GM10266 (cell line): ENCODE data around the gene WDR37.
"Not testable (repeated sequence)": the region's sequence is repeated elsewhere in the genome, so short reads cannot be mapped to it uniquely, and the experiment has no call there.

Source experiments
- DNase-seq: peaks from one replicate; pipeline ENCODE4 v3.0.0; 2012; ENCODE audit errors: extremely low spot score
- CTCF ChIP-seq: IDR thresholded peaks from 2 replicates; pipeline ENCODE4 v1.5.1; 2012; ENCODE audit warnings: mild to moderate bottlenecking, low read depth; ENCODE audit not compliant: control insufficient read depth, insufficient read depth; ENCODE audit errors: missing control alignments

WDR37 gene

GRCh38 chr10:1058017-1058416 is 1.8 kb downstream of the WDR37 start:
- no peak for TF ChIP-seq CTCF
- DNase-seq: no peak

DNA sequence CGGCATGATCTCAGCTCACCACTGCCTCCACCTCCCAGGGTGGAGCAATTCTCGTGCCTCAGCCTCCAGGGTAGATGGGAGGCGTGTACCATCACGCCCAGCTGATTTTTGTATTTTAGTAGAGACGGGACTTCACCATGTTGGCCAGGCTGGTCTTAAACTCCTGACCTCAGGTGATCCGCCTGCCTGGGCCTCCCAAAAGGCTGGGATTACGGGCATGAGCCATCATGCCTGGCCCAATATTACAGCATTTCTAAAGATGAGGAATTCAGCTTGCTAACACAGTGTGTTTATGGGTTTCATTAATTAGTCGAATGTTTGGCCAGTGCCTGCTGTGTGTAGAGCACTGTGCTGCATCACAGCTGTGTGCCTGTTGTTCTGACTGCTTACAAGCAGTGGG is 3.7 kb downstream of the WDR37 start:
- no peak for DNase-seq
- no peak for TF ChIP-seq CTCF

DNA sequence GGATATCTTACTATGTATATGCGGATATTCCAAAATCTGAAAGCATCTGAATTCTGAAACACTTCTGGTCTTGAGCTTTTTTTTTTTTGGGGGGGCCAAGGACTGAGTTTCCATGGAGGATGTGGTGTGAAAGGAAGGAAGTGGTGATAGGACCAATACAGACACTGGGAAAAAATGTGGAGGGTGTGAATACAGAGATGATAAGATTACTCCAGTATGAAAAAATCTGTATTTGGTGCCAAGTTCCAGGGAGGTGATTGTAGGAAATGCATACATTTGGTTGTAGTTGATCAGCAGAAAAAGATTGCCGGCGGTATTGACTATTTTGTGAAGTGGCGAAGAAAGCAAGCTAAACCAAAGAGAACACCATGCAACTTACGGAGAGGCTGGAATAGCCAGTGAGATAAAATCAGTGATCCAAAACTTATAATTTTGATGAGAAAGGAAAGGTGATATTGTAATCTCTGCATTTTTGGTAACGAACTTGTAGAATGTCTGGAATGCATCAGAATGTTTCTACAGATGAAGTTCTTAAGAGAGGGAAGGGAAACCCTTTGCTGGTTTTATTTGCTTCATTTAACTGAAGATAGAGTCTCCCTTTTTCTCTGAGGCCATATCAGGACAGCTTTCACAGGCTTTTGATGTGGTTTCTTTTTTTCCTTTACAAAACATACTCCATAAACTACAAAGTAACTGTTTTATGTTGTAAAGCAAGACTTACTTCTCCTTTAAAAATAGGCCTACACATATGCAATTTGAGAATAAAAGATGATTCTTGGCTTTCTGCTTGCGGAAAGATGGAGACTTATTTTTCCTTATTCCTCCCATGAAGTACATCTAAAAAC is 6.0 kb downstream of the WDR37 start:
- no peak for TF ChIP-seq CTCF
- DNase-seq: no peak

- no peak for DNase-seq
- no peak for TF ChIP-seq CTCF
Measured at GRCh38 chr10:1063232-1063865, 7.2 kb downstream of the WDR37 start.

DNA sequence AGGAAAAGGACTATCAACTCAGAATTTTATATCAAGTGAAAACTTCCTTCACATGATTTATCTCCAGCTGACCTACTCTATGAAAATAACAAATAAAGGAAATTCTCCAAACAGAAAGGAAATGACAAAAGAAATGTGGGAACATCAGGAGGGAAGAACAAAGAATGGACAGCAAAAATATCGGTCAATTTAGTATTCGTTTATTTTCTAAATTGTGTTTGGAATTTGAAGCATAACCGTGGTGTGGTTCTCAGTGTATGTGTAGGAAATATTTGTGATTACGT is 8.7 kb downstream of the WDR37 start:
- no peak for DNase-seq
- no peak for TF ChIP-seq CTCF

GRCh38 chr10:1066734-1067133 is 10.5 kb downstream of the WDR37 start:
- DNase-seq: not testable (repeated sequence)

DNA sequence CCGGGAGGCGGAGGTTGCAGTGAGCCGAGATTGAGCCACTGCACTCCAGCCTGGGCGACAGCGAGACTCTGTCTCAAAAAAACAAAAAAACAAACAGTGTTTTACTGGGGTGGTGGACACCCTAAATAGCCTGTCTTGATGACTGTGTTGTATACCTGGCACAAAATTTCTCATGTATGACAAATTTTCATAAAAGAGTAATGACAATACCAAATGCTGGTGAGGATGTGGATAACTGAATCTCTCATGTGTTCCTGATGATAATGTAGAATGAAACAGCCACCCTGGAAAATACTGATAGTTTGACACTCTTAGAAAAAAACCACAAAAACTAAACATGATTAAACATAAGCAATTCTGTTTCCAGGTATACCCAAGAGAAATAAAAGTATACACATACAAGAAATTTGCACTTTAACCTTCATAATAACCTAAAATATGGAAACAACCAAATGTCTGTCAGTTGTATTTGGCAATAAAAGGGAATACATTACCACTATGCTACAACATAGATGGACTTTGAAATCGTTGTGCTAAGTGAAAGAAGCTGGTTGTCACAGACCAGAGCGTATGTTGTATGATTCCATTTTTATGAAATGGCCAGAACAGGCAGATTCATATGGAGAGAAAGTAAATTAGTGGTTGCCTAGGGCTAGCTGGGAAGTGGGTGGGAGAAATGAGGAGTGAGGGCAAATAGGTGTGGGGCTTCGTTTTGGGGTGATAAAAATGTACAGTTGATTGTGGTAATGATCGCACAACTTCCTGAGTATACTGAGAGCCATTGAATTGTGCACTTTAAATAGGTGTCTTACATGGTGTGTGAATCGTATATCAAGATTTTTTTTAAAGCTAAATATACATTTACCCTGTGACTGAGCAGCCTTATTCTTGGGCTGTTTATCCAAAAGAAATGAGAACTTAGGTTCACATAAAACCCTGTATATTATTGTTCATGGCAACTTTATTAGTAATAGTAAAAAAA is 12.5 kb downstream of the WDR37 start:
- no peak for TF ChIP-seq CTCF
- DNase-seq: no peak
